GM18520 (cell line): Measurements from ENCODE around the gene ZNF232.
"Not testable (repeated sequence)": the region's sequence is repeated elsewhere in the genome, so short reads cannot be mapped to it uniquely, and the experiment has no call there.

Experiments
- ATAC-seq: cut with Tn5 transposase; IDR thresholded peaks from one replicate; pipeline ENCODE4 v1.9.1; 2021; ENCODE audit not compliant: unreplicated experiment

Gene ZNF232

GRCh38 chr17:5130261-5130660 is 18.6 kb upstream of the ZNF232 start:
- not testable (repeated sequence) for ATAC-seq

- ATAC-seq: not testable (repeated sequence)
Measured at GRCh38 chr17:5129770-5130169, 18.1 kb upstream of the ZNF232 start.

- no peak for ATAC-seq
Measured at GRCh38 chr17:5128905-5129535, 17.3 kb upstream of the ZNF232 start.

- not testable (repeated sequence) for ATAC-seq
Measured at GRCh38 chr17:5128387-5128786, 16.7 kb upstream of the ZNF232 start.

- no peak for ATAC-seq
Measured at GRCh38 chr17:5127910-5128309, 16.2 kb upstream of the ZNF232 start.

GRCh38 chr17:5126719-5127488 is 15.2 kb upstream of the ZNF232 start:
- ATAC-seq: no peak

- ATAC-seq: not testable (repeated sequence)
Measured at GRCh38 chr17:5124896-5125295, 13.2 kb upstream of the ZNF232 start.

- ATAC-seq: not testable (repeated sequence)
Measured at GRCh38 chr17:5124125-5124760, 12.6 kb upstream of the ZNF232 start.

- no peak for ATAC-seq
Measured at GRCh38 chr17:5123343-5124124, 11.9 kb upstream of the ZNF232 start.

- ATAC-seq: no peak
Measured at GRCh38 chr17:5122586-5123342, 11.1 kb upstream of the ZNF232 start.

GRCh38 chr17:5122056-5122455 is 10.4 kb upstream of the ZNF232 start:
- ATAC-seq: not testable (repeated sequence)

- ATAC-seq: no peak
Measured at GRCh38 chr17:5121186-5121841, 9.6 kb upstream of the ZNF232 start.

- not testable (repeated sequence) for ATAC-seq
Measured at GRCh38 chr17:5120436-5121185, 8.9 kb upstream of the ZNF232 start.

GRCh38 chr17:5120036-5120435 is 8.4 kb upstream of the ZNF232 start:
- no peak for ATAC-seq

- ATAC-seq: no peak
Measured at GRCh38 chr17:5118219-5118618, 6.5 kb upstream of the ZNF232 start.

- ATAC-seq: no peak
Measured at GRCh38 chr17:5115673-5116651, 4.3 kb upstream of the ZNF232 start, which contains the start of gene USP6. Gene USP6, plus strand, starts transcription at chr17:5116032. Its CDS starts 14,336 bp downstream, at chr17:5130368.

GRCh38 chr17:5110816-5111215 is 862 bp downstream of the ZNF232 start:
- no peak for ATAC-seq

- no peak for ATAC-seq
Measured at GRCh38 chr17:5100832-5101231, 10.8 kb downstream of the ZNF232 start.
